Activated CD8-positive, alpha-beta T cell treated with anti-CD3 and anti-CD28 coated beads for 36 hours (primary cell): ENCODE data around the gene RMI2. TPM values are rescaled to one million over a fixed set of nuclear protein-coding genes. Genes with fewer than 3 reads are reported as not detected.
"Not testable (repeated sequence)": the region's sequence is repeated elsewhere in the genome, so short reads cannot be mapped to it uniquely, and the experiment has no call there.

Experiments used
- ATAC-seq: fragments of 200-7000 bp; cut with Tn5 transposase; one replicate; pipeline ENCODE4 v1.10.0; 2021; ENCODE audit warnings: mild to moderate bottlenecking, moderate library complexity
- CTCF ChIA-PET: fragments of 350-600 bp; sonication (Branson Sonifier 250); formaldehyde crosslinking; loops from one replicate; lab custom pipeline; 2021; ENCODE audit warnings: antibody characterized with exemption; lab: Charles Lee
- POLR2A ChIA-PET: fragments of 350-600 bp; sonication (Branson Sonifier 250); formaldehyde crosslinking; loops from one replicate; lab custom pipeline; 2021; ENCODE audit warnings: antibody characterized with exemption; lab: Charles Lee
- DNase-seq: peaks from one replicate; pipeline ENCODE4 v3.0.0-alpha.2; 2020
- H3K27ac Mint-ChIP-seq: one replicate; pipeline ENCODE4 v1.8.0; 2021; ENCODE audit warnings: mild to moderate bottlenecking, mixed read lengths
- H3K27me3 Mint-ChIP-seq: one replicate; pipeline ENCODE4 v1.8.0; 2021; ENCODE audit warnings: mixed read lengths
- H3K36me3 Mint-ChIP-seq: one replicate; pipeline ENCODE4 v1.8.0; 2021; ENCODE audit warnings: low read depth, mixed read lengths
- H3K4me1 Mint-ChIP-seq: one replicate; pipeline ENCODE4 v1.8.0; 2021; ENCODE audit warnings: low read depth, mixed read lengths
- H3K4me3 Mint-ChIP-seq: one replicate; pipeline ENCODE4 v1.8.0; 2021; ENCODE audit warnings: mild to moderate bottlenecking, moderate library complexity, mixed read lengths
- H3K9me3 Mint-ChIP-seq: one replicate; pipeline ENCODE4 v1.8.0; 2021; ENCODE audit warnings: mixed read lengths
- intact Hi-C: fragments of 100-400 bp; cut with micrococcal nuclease; formaldehyde crosslinking; loops from one replicate; pipeline ENCODE4 v1.10.0; 2022
- total RNA-seq, 2 experiments: library from RNA; stranded (reverse); gene quantifications; one replicate each; pipeline ENCODE4 v1.2.3, GENCODE V29; 2021
- TF ChIP-seq, protein P1 (sequence below): fragments of 200-600 bp; IDR thresholded peaks from one replicate; pipeline ENCODE4 v1.8.0; 2022; ENCODE audit warnings: antibody characterized with exemption, mild to moderate bottlenecking

RMI2 gene
- total RNA-seq, 2 experiments from 2014 or later, result 53.1 to 57.7 TPM

DNA sequence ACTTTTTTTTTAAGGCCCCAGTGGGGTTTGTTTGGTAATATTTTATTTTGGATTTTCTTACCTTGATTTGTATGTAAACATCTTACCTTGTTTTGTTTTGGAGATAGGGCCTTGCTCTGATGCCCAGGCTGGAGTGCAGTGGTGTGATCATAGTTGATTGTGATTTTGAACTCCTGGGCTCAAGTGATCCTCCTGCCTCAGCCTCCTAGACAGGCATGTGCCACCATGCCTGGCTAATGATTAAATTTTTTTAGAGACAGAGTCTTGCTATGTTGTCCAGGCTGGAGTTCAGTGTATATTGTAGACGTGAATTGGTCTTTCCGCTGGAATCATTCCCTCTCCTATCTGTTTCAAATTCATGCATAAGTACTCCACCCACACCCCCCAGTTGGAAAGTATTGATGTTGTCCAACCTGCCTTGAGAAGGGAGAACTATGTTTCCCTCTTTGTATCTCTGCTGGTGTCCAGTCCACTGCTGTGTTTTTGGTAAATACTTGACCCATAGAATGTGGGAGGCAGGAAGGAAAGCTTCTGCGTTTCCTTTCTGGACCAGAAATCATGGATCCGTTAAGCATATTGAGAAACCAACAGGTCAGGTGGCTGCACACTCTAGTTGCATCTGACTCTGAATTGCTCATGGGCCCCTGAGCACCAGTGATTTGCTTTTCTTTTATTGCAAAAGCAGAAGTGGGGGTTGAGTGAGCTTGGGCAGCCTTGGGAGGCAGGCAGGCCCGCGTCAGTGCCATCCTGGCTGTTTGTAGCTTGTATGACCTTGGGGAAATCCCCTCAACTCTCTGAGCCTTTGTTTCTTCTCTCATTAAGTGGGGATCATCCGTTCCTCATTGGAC is 25.0 kb downstream of the RMI2 start:
- DNase-seq, result no peak
- TF ChIP-seq, protein P1, sequence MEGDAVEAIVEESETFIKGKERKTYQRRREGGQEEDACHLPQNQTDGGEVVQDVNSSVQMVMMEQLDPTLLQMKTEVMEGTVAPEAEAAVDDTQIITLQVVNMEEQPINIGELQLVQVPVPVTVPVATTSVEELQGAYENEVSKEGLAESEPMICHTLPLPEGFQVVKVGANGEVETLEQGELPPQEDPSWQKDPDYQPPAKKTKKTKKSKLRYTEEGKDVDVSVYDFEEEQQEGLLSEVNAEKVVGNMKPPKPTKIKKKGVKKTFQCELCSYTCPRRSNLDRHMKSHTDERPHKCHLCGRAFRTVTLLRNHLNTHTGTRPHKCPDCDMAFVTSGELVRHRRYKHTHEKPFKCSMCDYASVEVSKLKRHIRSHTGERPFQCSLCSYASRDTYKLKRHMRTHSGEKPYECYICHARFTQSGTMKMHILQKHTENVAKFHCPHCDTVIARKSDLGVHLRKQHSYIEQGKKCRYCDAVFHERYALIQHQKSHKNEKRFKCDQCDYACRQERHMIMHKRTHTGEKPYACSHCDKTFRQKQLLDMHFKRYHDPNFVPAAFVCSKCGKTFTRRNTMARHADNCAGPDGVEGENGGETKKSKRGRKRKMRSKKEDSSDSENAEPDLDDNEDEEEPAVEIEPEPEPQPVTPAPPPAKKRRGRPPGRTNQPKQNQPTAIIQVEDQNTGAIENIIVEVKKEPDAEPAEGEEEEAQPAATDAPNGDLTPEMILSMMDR, result no peak

DNA sequence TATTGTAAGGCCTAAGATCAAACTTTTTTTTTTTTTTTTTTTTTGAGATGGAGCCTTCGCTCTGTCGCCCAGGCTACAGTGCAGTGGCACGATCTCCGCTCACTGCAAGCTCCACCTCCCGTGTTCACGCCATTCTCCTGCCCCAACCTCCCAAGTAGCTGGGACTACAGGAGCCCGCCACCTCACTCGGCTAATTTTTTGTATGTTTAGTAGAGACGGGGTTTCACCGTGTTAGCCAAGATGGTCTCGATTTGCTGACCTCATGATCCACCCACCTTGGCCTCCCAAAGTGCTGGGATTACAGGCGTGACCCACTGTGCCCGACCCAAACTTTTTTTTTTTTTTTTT is 25.6 kb downstream of the RMI2 start:
- POLR2A ChIA-PET, result interaction anchor here (1.5 to 1.6 kb wide), 2 partner anchors 102 to 107 kb away, joined by 4 read pairs; partner anchors contain the start of gene TNP2
- not testable (repeated sequence) for H3K27ac Mint-ChIP-seq

More for the DNA sequence above, 25.0 kb downstream of the RMI2 start:
- no peaks in the 10 kb centered on the region for H3K36me3 Mint-ChIP-seq
- no peaks in the 10 kb centered on the region for H3K27me3 Mint-ChIP-seq
- no peak overlapping the region for H3K27ac Mint-ChIP-seq
- POLR2A ChIA-PET, result interaction anchor here (1.5 to 1.6 kb wide), 2 partner anchors 101 to 106 kb away, joined by 4 read pairs; partner anchors contain the start of gene TNP2
- H3K9me3 Mint-ChIP-seq, result no peaks in the 10 kb centered on the region
- H3K4me3 Mint-ChIP-seq, result no peak overlapping the region
- intact Hi-C loops, result no loop called here
- peaks cover 8% of the 10 kb centered on the region for H3K4me1 Mint-ChIP-seq
- peak; percentile 24 for ATAC-seq
- CTCF ChIA-PET, result interaction anchor here (1.5 to 5.7 kb wide), 8 partner anchors 10 to 406 kb away, joined by 3 to 33 read pairs (median 18); partner anchors contain the start of gene SOCS1

DNA sequence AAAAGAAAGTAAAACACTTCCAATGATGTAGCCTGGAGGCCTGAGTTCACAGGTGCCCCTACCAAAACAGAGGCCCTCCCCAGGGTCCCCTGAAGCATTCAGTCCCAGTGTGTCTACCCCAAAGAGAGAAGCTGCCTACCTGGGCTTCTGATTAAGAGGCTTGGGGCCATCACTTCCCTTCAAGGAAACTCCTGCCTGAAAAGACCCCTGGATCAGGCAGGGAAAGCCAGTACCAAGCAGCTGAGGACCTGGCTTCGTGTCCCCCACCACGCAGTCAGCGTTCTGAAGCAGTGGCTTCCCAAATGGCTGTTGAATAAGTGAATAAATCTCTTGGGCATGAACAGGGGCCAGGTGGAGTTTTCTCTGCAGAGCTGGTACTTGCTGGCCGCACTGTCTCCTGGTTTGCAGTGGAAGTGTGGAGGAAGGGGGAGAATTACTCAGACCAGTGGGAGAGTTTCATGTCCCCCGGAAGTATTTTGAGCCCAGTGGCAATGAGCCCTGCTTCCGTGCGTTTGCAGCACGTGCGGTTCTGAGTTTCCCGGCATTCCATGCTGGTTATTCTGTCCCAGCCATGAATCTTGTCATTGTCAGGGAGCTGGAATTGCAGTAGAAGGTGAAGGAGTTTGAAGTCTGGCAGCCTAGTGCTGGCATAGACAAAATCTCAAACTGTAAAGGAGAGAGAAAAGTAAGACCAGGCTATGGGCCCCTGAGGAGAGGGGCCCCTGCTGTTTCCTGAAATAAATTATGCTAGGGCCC is 27.0 kb downstream of the RMI2 start:
- no peak for DNase-seq
- Mint-ChIP-seq H3K36me3 (no peaks in the 10 kb centered on the region), H3K4me3 (no peak overlapping the region), H3K9me3 (no peaks in the 10 kb centered on the region), H3K27ac (no peak overlapping the region), H3K4me1 (peaks cover 8% of the 10 kb centered on the region), H3K27me3 (no peaks in the 10 kb centered on the region)
- TF ChIP-seq, protein P1, result peak; percentile 35
- CTCF ChIA-PET, result interaction anchor here (0.6 to 5.7 kb wide), 42 partner anchors 8 to 420 kb away, joined by 3 to 33 read pairs (median 4); partner anchors contain the start of genes SOCS1 and TNP2
- intact Hi-C loops, result no loop called here
- POLR2A ChIA-PET, result interaction anchor here (0.7 to 1.3 kb wide), 3 partner anchors 18 to 258 kb away, joined by 3 to 4 read pairs (median 3); no protein-coding TSS in a partner anchor
- ATAC-seq, result no peak

More for the DNA sequence above, 25.6 kb downstream of the RMI2 start:
- H3K4me3 Mint-ChIP-seq, intact Hi-C loops, H3K27me3 Mint-ChIP-seq, H3K36me3 Mint-ChIP-seq, DNase-seq, H3K9me3 Mint-ChIP-seq, ATAC-seq, H3K4me1 Mint-ChIP-seq: not testable (repeated sequence)
- CTCF ChIA-PET, result interaction anchor here (1.0 to 5.7 kb wide), 10 partner anchors 10 to 410 kb away, joined by 3 to 33 read pairs (median 13); partner anchors contain the start of gene SOCS1

DNA sequence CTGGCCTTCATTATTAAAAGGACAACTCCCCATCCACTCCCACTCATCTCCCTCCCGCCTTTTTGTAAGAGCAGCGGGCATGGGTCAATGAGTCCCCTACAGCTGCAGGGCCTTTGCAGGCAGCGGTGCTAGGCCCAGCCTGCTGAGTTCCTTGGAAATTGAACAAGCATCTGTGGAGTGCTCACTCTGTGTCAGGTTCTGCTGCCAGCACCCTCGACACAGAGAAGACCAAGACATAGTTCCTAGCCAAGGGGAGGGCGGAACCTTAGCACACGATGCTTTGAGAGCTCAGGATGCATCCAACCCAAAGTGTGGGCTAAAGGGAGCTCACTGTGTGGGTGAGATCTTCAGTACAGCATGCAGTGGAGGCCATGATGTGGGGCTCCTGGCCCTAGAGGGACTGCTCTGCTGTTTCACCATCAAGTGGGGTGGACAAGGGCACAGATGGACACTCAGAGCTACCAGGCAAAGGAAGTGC is 27.6 kb downstream of the RMI2 start:
- Mint-ChIP-seq H3K36me3 (no peaks in the 10 kb centered on the region), H3K9me3 (no peaks in the 10 kb centered on the region), H3K27me3 (no peaks in the 10 kb centered on the region), H3K4me3 (no peak overlapping the region), H3K27ac (no peak overlapping the region), H3K4me1 (peaks cover 8% of the 10 kb centered on the region)
- ATAC-seq (no peak), DNase-seq (no peak)
- ChIA-PET CTCF (interaction anchor here (0.9 to 5.7 kb wide), 13 partner anchors 8 to 419 kb away, joined by 3 to 33 read pairs (median 10); partner anchors contain the start of gene SOCS1), POLR2A (interaction anchor here (1.0 kb wide), 2 partner anchors 9 to 18 kb away, joined by 3 read pairs; no protein-coding TSS in a partner anchor)
- TF ChIP-seq, protein P1, result no peak
- intact Hi-C loops, result no loop called here

DNA sequence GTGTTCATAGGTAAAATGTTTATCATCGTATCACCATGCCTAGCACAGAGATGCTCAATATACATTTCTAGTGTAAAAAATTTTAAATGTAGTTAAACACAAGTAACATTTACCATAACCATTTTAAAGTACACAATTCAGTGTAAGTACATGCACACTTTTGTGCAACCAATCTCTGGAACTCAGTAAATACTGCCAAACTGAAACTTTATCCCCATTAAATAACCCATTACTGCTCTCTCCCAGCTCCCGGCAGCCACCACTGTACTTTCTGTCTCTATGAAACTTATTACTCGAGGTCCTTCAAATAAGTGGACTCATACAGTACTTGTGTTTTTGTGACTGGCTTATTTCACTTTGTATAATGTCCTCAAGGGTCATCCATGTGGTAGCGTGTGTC is 29.0 kb downstream of the RMI2 start:
- ATAC-seq (no peak), DNase-seq (no peak)
- no peaks in the 10 kb centered on the region for H3K36me3 Mint-ChIP-seq
- intact Hi-C loops, result no loop called here
- TF ChIP-seq, protein P1, result no peak
- H3K27ac Mint-ChIP-seq, result no peak overlapping the region
- H3K27me3 Mint-ChIP-seq, result no peaks in the 10 kb centered on the region
- ChIA-PET POLR2A (no interaction called here), CTCF (interaction anchor here (1.0 to 5.7 kb wide), 4 partner anchors 13 to 410 kb away, joined by 3 to 33 read pairs (median 16); no protein-coding TSS in a partner anchor)
- peaks cover 2% of the 10 kb centered on the region for H3K9me3 Mint-ChIP-seq
- peaks cover 15% of the 10 kb centered on the region for H3K4me1 Mint-ChIP-seq
- H3K4me3 Mint-ChIP-seq, result no peak overlapping the region
